GM23338 (cell line): ENCODE results near the gene SULT2A1. TPM values are rescaled to one million over a fixed set of nuclear protein-coding genes. Genes with fewer than 3 reads are reported as not detected.

Source experiments
- ATAC-seq: fragments of 200-7000 bp; cut with Tn5 transposase; 3 replicates; pipeline ENCODE4 v1.9.1; 2020
- DNase-seq: peaks from one replicate; pipeline ENCODE4 v3.0.0-alpha.2; 2015; ENCODE audit warnings: low spot score
- H2AFZ ChIP-seq: fragments of 200-600 bp; sonication (generic); 2 replicates; pipeline ENCODE4 v1.8.0; 2016; ENCODE audit warnings: antibody characterized with exemption, mild to moderate bottlenecking, moderate library complexity
- H3F3A ChIP-seq: fragments of 200-600 bp; sonication (generic); replicated peaks from 2 replicates; pipeline ENCODE4 v1.8.0; 2017; ENCODE audit warnings: antibody characterized with exemption, mixed run types, low read depth
- H3K27ac ChIP-seq: fragments of 200-600 bp; sonication (generic); 2 replicates; pipeline ENCODE4 v1.6.1; 2016; ENCODE audit warnings: low read depth
- H3K27me3 ChIP-seq: fragments of 200-600 bp; sonication (generic); 2 replicates; pipeline ENCODE4 v1.8.0; 2016; ENCODE audit warnings: mild to moderate bottlenecking, mixed run types, moderate library complexity; ENCODE audit not compliant: insufficient read depth
- H3K36me3 ChIP-seq: fragments of 200-600 bp; sonication (generic); 2 replicates; pipeline ENCODE4 v1.8.0; 2016; ENCODE audit warnings: mild to moderate bottlenecking; ENCODE audit not compliant: insufficient read depth
- H3K4me1 ChIP-seq: fragments of 200-600 bp; sonication (generic); 2 replicates; pipeline ENCODE4 v1.8.0; 2016; ENCODE audit warnings: mild to moderate bottlenecking, moderate library complexity; ENCODE audit not compliant: insufficient read depth
- H3K4me2 ChIP-seq: fragments of 200-600 bp; sonication (generic); 2 replicates; pipeline ENCODE4 v1.7.1; 2017; ENCODE audit warnings: mixed run types
- H3K4me3 ChIP-seq: fragments of 200-600 bp; sonication (generic); 2 replicates; pipeline ENCODE4 v1.6.1; 2016; ENCODE audit warnings: mixed run types
- H3K79me2 ChIP-seq: fragments of 200-600 bp; sonication (generic); replicated peaks from 2 replicates; pipeline ENCODE4 v1.8.0; 2017; ENCODE audit warnings: mild to moderate bottlenecking; ENCODE audit not compliant: insufficient read depth
- H3K9me2 ChIP-seq: fragments of 200-600 bp; sonication (generic); 2 replicates; pipeline ENCODE4 v1.8.0; 2017; ENCODE audit not compliant: insufficient read depth
- H4K20me1 ChIP-seq: fragments of 200-600 bp; sonication (generic); replicated peaks from 2 replicates; pipeline ENCODE4 v1.8.0; 2017; ENCODE audit warnings: mild to moderate bottlenecking; ENCODE audit not compliant: insufficient read depth
- H3K27ac Mint-ChIP-seq: 2 replicates; pipeline ENCODE4 v1.8.0; 2020; ENCODE audit warnings: inconsistent platforms, mild to moderate bottlenecking, moderate library complexity, mixed read lengths
- H3K27me3 Mint-ChIP-seq: 3 replicates; pipeline ENCODE4 v1.8.0; 2022; ENCODE audit warnings: low read depth, mild to moderate bottlenecking, moderate library complexity, mixed read lengths, inconsistent platforms; ENCODE audit not compliant: insufficient read depth, poor library complexity
- H3K36me3 Mint-ChIP-seq: 3 replicates; pipeline ENCODE4 v1.8.0; 2021; ENCODE audit warnings: low read depth, mild to moderate bottlenecking, inconsistent platforms, moderate library complexity, mixed read lengths
- H3K4me1 Mint-ChIP-seq: 3 replicates; pipeline ENCODE4 v1.8.0; 2020; ENCODE audit warnings: mild to moderate bottlenecking, inconsistent platforms, mixed read lengths
- H3K4me3 Mint-ChIP-seq: 3 replicates; pipeline ENCODE4 v1.8.0; 2021; ENCODE audit warnings: moderate library complexity, mild to moderate bottlenecking, inconsistent platforms, mixed read lengths
- H3K9me3 Mint-ChIP-seq: 3 replicates; pipeline ENCODE4 v1.8.0; 2020; ENCODE audit warnings: moderate library complexity, mild to moderate bottlenecking, inconsistent platforms, mixed read lengths
- CREB1 ChIP-seq: fragments of 250-450 bp; sonication (Bioruptor Pico); IDR thresholded peaks from 2 replicates; pipeline ENCODE4 v1.5.0; 2020; ENCODE audit warnings: low read depth, mild to moderate bottlenecking, moderate library complexity
- ETS1 ChIP-seq: IDR thresholded peaks from 2 replicates; pipeline ENCODE4 v1.6.1; 2016; ENCODE audit warnings: antibody characterized with exemption
- EZH2 ChIP-seq: fragments of 200-600 bp; sonication (generic); IDR thresholded peaks from one replicate; pipeline ENCODE4 v1.8.0; 2017; ENCODE audit warnings: antibody characterized with exemption, mild to moderate bottlenecking, low read depth; ENCODE audit not compliant: unreplicated experiment
- EZH2phosphoT487 ChIP-seq: fragments of 200-600 bp; sonication (generic); IDR thresholded peaks from one replicate; pipeline ENCODE4 v1.8.1; 2018; ENCODE audit warnings: antibody characterized with exemption; ENCODE audit not compliant: unreplicated experiment
- JUNB ChIP-seq: IDR thresholded peaks from one replicate; pipeline ENCODE4 v1.6.1; 2016; ENCODE audit warnings: antibody characterized with exemption; ENCODE audit not compliant: unreplicated experiment
- NANOG ChIP-seq: IDR thresholded peaks from 2 replicates; pipeline ENCODE4 v1.6.1; 2016; ENCODE audit warnings: antibody characterized with exemption, borderline replicate concordance
- POLR2AphosphoS5 ChIP-seq: IDR thresholded peaks from 2 replicates; pipeline ENCODE4 v1.6.1; 2016; ENCODE audit warnings: antibody characterized with exemption, low read depth
- REST ChIP-seq: IDR thresholded peaks from one replicate; pipeline ENCODE4 v1.6.1; 2018; ENCODE audit warnings: antibody characterized with exemption; ENCODE audit not compliant: unreplicated experiment
- STAT1 ChIP-seq: IDR thresholded peaks from one replicate; pipeline ENCODE4 v1.6.1; 2016; ENCODE audit warnings: antibody characterized with exemption; ENCODE audit not compliant: unreplicated experiment
- ZNF114 ChIP-seq: fragments of 250-450 bp; sonication (Bioruptor Pico); IDR thresholded peaks from 2 replicates; pipeline ENCODE4 v1.5.0; 2020; ENCODE audit warnings: mild to moderate bottlenecking, moderate library complexity
- ZNF331 ChIP-seq: fragments of 250-450 bp; sonication (Bioruptor Pico); IDR thresholded peaks from 2 replicates; pipeline ENCODE4 v1.5.0; 2020; ENCODE audit warnings: low read depth, mild to moderate bottlenecking, moderate library complexity
- polyA plus RNA-seq: library from polyadenylated mRNA; unstranded; fragments of >200 nt; fragmentation: Nextera tagmentation; extraction: Ambion mirVana; gene quantifications from 2 replicates; pipeline ENCODE4 v1.2.1, GENCODE V29; 2016
- total RNA-seq: library from RNA; depleted of rRNA; stranded (reverse); fragments of >200 nt; shearing (Covaris generic); gene quantifications from 2 replicates; pipeline ENCODE4 v1.2.3, GENCODE V29; 2014
- TF ChIP-seq, protein P1 (sequence below), 2 experiments: fragments of 200-600 bp in 1 of 2; sonication (generic) in 1 of 2; conservative IDR thresholded peaks; 2 replicates each; pipeline versions ENCODE4 v1.5.1 to v1.6.1; 2016 to 2017; ENCODE audit warnings: antibody characterized with exemption in 2 of 2, low read depth in 2 of 2, mild to moderate bottlenecking in 2 of 2, moderate library complexity in 1 of 2

SULT2A1 gene
- total and polyA plus RNA-seq, 2 experiments from 2014 or later, result not detected

- Histone ChIP-seq H3K4me3 (no peak overlapping the region), H3K4me1 (no peaks in the 10 kb centered on the region), H3K27me3 (no peaks in the 10 kb centered on the region), H3K27ac (no peak overlapping the region), H3K36me3 (no peaks in the 10 kb centered on the region), H3K4me2 (no peak overlapping the region), H4K20me1 (no peaks in the 10 kb centered on the region), H3F3A (no peaks in the 10 kb centered on the region), H2AFZ (no peak overlapping the region), H3K79me2 (no peaks in the 10 kb centered on the region), H3K9me2 (no peaks in the 10 kb centered on the region)
- Mint-ChIP-seq H3K36me3 (peaks cover 16% of the 10 kb centered on the region), H3K9me3 (peaks cover 26% of the 10 kb centered on the region), H3K4me3 (no peak overlapping the region), H3K4me1 (no peaks in the 10 kb centered on the region), H3K27ac (no peak overlapping the region), H3K27me3 (no peaks in the 10 kb centered on the region)
- DNase-seq (no peak), ATAC-seq (no peak)
- TF ChIP-seq REST, result no peak
- TF ChIP-seq ETS1, result no peak
- TF ChIP-seq NANOG, result no peak
- no peak for TF ChIP-seq POLR2AphosphoS5
- no peak for TF ChIP-seq ZNF114 (CRISPR knock-in tag)
Observed at GRCh38 chr19:47891622-47891922, 5.5 kb upstream of the SULT2A1 start.

DNA sequence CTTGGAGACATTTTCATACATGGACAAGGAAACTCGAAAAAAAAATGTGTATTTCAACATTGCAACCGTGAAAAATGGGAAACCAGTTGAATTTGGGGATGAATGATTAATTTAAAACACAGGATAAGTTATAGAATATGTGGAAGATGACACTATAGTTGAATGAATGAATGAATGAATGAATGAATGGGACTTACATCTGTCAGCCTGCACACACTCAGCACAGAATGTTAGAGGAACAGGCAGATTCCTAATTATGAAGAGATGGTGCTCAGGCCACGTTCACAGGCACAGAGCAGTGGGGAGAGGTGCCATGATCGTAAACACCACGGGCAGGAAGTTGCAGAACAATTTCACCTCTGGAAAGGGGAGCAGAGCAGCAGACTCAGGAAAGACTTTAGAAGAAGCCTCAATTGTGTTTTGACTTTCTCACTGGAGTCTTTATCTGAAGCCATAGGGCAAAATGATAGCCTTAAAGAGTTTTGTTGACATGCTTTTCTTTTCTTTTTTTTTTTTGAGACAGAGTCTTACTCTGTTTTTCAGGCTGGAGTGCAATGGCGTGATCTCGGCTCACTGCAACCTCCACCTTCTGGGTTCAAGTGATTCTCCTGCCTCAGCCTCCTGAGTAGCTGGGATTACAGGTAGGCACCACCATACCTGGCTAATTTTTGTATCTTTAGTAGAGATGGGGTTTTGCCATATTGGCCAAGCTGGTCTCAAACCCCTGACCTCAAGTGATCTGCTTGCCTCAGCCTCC is 4.9 kb upstream of the SULT2A1 start:
- no peaks in the 10 kb centered on the region for H3K36me3 ChIP-seq
- DNase-seq (no peak), ATAC-seq (no peak)
- Mint-ChIP-seq H3K27ac (no peak overlapping the region), H3K4me1 (no peaks in the 10 kb centered on the region; the same call in 2 of the 3 replicates), H3K9me3 (peaks cover 26% of the 10 kb centered on the region), H3K27me3 (no peaks in the 10 kb centered on the region), H3K36me3 (peaks cover 16% of the 10 kb centered on the region), H3K4me3 (no peak overlapping the region; the same call in 2 of the 3 replicates)
- H3K27me3 ChIP-seq, result no peaks in the 10 kb centered on the region
- H2AFZ ChIP-seq, result no peak overlapping the region
- no peak overlapping the region for H3K27ac ChIP-seq
- no peaks in the 10 kb centered on the region for H3F3A ChIP-seq
- H3K9me2 ChIP-seq, result no peaks in the 10 kb centered on the region
- H3K4me2 ChIP-seq, result no peak overlapping the region
- no peaks in the 10 kb centered on the region for H3K4me1 ChIP-seq
- H4K20me1 ChIP-seq, result no peaks in the 10 kb centered on the region
- H3K79me2 ChIP-seq, result no peaks in the 10 kb centered on the region
- no peak overlapping the region for H3K4me3 ChIP-seq
- no peak for TF ChIP-seq CREB1 (CRISPR knock-in tag)
- no peak for TF ChIP-seq REST
- no peak for TF ChIP-seq EZH2
- TF ChIP-seq JUNB, result no peak
- TF ChIP-seq ZNF331 (CRISPR knock-in tag), result no peak
- TF ChIP-seq ZNF114 (CRISPR knock-in tag), result no peak
- no peak for TF ChIP-seq ETS1
- no peak for TF ChIP-seq STAT1
- TF ChIP-seq POLR2AphosphoS5, result no peak
- no peak for TF ChIP-seq EZH2phosphoT487
- TF ChIP-seq, protein P1, sequence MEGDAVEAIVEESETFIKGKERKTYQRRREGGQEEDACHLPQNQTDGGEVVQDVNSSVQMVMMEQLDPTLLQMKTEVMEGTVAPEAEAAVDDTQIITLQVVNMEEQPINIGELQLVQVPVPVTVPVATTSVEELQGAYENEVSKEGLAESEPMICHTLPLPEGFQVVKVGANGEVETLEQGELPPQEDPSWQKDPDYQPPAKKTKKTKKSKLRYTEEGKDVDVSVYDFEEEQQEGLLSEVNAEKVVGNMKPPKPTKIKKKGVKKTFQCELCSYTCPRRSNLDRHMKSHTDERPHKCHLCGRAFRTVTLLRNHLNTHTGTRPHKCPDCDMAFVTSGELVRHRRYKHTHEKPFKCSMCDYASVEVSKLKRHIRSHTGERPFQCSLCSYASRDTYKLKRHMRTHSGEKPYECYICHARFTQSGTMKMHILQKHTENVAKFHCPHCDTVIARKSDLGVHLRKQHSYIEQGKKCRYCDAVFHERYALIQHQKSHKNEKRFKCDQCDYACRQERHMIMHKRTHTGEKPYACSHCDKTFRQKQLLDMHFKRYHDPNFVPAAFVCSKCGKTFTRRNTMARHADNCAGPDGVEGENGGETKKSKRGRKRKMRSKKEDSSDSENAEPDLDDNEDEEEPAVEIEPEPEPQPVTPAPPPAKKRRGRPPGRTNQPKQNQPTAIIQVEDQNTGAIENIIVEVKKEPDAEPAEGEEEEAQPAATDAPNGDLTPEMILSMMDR (conservative IDR thresholded peaks at IDR 0.05; ENCODE audit: low read depth in 2 of 2), result no peak
